Ramos (cell line): ENCODE results near the gene ZNF615.
"Not testable (repeated sequence)": the region's sequence is repeated elsewhere in the genome, so short reads cannot be mapped to it uniquely, and the experiment has no call there.

ENCODE experiments used
- in situ Hi-C: fragments of 300-500 bp; cut with MboI; formaldehyde crosslinking; loops from one replicate; pipeline ENCODE4 v1.14.3; 2022; ENCODE audit warnings: low sequenced_read_pairs; ENCODE audit not compliant: unreplicated experiment

Gene ZNF615

DNA sequence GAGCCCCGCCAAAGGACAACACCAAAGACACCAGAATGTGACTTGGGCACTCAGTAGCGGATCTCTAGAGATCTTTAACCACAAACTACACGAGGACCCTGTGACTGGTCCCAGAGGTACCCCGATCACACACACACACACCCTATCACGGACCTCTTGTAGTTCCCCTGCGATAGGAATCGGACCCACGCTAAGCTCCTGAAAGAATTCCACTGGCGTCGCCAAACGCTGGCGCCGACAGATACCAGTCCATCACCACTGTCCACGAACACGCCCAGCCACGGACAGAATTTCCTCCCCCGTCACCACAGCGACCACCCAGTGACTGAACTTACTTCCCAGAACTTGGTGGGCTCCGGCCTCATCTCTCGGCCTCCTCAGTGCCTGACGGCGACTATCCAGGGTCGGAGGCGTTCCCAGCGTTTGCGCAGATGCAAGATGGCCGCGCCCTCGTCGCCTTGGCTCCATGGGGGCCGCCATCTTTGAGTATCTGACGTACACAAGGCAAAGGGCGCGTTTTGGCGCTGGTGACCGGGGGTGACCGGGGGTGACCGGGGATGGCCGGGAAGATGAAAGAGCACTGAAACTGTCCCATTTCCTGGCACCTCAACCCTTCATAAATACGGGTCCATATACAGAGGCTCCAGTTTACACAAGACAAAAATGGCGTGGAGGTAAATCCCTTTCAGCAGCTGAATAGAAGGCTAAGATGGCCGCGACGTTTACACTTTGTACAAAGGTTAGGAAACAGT is at the start of gene ZNF615:
Gene ZNF615, minus strand, starts transcription at position 406 of the 752 bp plus-strand sequence. CDS start 4,500 bp downstream, outside the sequence.
- in situ Hi-C loops: no loop called here

DNA sequence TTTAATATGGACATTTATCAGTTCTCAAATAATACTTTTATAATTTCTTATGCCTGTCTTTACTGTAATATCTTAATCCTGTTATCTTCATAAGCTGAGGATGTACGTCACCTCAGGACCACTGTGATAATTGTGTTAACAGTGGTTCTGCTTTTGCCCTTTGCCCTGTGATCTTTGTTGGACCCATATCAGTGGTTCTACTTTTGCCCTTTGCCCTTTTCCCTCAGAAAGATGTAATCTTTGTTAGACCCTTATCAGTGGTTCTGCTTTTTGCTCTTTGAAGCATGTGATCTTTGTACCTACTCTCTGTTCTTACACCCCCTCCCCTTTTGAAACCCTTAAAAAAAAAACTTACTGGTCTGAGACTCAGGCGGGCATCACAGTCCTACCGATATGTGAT is 48.5 kb upstream of the ZNF615 start:
- in situ Hi-C loops: not testable (repeated sequence)

GRCh38 chr19:52051736-52052135 is 43.7 kb upstream of the ZNF615 start:
- in situ Hi-C loops: not testable (repeated sequence)

DNA sequence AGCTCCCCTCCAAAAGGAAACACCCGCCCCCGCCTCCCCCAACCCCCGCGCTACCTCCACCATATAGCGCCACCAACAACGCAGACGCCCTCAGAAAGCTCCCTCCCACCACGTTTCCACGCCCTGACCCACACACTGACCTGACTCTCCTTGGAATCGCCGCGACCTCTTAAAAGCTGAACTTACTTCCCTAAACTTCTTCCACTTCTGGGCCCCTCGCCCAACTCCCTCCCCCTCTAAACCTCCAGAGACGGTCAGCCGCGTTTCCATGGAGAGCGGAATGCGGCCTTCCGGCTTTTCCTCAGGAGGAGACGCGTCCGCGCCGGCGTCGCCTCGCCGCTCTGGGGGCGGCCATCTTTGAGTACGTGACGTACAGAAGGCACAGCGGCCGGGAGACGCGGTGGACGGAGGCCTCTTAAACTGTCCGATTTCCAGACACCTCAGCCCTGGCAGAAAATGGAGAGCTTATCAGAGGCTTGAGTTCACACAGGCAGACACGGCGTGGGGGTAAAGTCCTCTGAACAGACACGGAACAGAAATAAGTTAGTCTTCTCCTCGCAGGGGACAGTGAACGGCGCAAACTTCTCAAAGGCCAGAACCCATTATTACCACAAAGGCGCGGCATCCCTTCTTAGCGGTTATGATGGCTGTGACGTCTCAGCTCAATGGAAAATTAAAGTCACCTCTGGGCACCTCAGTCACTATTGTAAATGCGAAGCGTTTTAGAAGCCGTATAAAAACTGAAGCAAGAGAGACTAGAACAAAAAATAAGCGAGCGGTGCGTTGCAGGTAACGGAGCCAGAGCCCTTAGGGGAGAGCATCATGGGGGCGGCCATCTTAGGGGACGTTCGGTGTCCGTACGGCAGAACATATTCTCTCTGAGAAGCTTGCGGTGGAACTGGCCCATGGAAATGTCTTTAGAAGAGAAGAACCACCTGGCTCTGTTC is 40.8 kb upstream of the ZNF615 start, which contains the start of gene ZNF432:
Gene ZNF432, minus strand, starts transcription at position 284 of the 947 bp plus-strand sequence. CDS start 1,970 bp downstream, outside the sequence.
- in situ Hi-C loops: no loop called here

DNA sequence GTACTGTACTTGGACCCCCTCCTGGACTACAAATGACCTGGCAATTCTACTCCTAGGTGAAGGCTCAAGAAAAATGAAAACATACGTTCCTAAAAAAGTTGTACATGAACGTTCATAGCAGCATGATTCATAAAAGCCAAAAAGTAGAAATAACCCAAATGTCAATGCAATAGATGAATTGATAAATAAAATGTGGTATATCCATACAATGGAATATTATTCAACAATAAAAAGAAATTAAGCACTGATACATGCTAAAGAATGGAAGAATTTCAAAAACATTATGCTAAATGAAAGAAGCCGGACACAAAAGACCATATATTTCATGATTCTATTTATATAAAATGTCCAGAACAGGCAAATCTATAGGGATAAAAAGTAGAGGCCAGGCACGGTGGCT is 31.2 kb upstream of the ZNF615 start:
- in situ Hi-C loops: no loop called here

DNA sequence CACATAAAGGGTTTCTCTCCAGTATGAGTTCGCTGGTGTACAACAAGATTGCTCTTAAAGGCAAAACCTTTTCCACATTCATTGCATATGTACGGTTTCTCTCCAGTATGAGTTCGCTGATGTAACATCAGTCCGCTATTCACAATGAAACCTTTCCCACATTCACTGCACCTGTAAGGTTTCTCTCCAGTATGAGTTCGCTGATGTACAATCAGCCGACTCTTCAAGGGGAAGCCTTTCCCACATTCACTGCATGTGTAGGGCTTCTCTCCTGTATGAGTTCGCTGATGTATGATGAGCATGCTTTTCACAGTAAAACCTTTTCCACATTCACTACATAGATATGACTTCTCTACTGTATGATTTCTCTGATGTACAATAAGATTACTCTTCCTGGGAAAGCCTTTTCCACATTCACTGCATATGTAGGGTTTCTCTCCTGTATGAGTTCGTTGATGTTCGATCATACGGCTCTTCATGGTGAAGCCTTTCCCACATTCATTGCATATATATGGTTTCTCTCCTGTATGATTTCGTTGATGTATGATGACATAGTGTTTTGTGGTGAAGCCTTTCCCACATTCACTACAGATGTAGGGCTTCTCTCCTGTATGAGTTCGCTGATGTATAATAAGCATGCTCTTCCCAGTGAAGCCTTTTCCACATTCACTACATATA is 26.2 kb upstream of the ZNF615 start:
- in situ Hi-C loops: no loop called here

DNA sequence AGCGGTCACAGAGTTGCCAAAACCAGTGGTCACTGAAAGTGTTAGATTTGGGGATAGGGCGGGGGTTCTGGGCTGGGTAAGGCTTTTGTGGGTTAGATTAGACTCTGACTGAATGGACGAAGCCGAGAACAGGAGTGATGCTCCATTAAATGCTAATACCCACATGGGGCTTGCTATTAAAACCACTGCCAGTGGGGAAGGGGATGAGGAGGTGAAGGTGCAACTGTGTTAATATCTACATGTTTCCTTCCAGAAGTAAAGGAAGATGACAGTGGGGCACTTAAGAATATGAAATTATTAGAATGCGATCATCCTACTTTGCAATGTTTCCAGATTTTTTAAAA is 20.7 kb upstream of the ZNF615 start:
- in situ Hi-C loops: no loop called here

DNA sequence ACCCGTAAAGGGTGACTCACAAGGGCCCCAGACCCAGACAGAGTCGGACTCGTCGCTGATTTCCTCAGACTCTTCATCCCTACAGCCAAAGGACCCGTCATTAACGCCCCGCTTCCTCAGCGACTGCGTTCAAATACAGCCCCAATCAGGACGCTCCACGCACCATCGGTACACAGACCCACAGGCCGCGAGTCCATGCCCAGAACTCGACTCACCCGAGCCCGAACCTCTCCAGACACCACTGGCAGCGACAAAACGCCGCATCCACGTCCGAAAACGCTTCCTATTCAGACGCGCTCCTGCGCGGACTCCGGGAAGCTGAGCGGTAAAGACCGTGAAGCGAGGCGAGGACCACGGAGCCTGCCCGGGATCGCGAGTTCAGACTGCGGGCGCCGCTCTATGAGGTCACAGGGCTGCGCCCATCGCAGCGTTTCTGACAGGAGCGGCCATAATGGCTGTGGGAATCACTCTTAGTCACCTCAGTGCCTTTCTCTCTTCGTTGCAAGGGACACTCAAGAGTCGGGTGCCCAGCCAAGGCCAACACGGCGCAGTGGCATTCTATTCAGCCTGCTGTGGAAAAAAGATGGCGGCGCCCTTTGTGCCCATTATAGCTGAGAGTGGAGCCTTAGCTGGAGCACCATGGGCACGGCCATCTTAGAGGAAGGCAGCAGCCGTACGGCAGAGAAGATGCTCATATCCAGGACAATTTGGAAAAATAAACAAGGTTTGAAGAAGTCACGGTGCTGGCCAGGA is 20.2 kb upstream of the ZNF615 start, which contains the start of gene ZNF614:
Gene ZNF614, minus strand, starts transcription at position 353 of the 753 bp plus-strand sequence. CDS start 2,634 bp downstream, outside the sequence.
- in situ Hi-C loops: no loop called here

- in situ Hi-C loops: not testable (repeated sequence)
Measured at GRCh38 chr19:52026255-52026990, 18.4 kb upstream of the ZNF615 start.

DNA sequence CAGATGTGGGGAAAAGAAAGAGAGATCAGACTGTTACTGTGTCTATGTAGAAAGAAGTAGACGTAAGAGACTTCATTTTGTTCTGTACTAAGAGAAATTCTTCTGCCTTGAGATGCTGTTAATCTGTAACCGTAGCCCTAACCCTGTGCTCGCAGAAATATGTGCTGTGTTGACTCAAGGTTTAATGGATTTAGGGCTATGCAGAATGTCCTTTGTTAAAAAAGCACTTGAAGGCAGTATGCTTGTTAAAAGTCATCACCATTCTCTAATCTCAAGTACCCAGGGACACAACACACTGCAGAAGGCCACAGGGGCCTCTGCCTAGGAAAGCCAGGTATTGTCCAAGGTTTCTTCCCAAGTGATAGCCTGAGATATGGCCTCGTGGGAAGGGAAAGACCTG is 16.5 kb upstream of the ZNF615 start:
- in situ Hi-C loops: not testable (repeated sequence)

DNA sequence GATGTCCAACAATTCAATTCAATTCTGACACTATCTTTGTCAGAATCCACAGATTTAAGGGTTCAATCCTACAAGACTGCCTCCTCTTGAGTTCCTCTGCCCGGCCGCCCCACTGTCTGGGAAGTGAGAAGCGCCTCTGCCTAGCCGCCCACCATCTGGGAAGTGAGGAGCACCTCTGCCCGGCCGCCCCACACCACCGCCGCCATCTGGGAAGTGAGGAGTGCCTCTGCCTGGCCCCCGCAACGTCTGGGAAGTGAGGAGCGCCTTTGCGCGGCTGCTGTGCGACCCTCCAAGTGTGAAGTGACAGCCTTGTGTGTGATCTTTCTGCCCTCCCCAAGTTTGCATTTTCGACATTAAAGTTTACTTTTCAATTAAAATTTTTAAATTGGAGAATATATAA is 14.2 kb upstream of the ZNF615 start:
- in situ Hi-C loops: no loop called here

DNA sequence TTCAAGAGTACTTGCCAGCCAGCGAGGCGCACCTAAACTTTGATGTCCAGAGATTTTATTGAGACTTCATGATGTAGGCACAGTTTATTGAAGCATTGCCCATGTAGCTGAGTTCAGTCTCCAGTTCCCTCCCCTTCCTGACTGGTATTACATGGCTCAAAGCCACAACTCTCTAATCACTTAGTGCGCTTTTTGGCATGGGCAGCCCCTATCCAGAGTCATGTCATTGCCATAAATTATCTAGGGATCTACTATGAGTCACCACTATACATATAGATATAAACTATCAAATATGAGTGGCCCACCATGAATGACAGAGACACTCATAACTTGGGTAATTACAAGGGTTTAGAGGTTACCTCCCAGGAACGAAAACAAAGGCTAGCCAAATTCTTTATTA is 12.5 kb upstream of the ZNF615 start:
- in situ Hi-C loops: no loop called here

DNA sequence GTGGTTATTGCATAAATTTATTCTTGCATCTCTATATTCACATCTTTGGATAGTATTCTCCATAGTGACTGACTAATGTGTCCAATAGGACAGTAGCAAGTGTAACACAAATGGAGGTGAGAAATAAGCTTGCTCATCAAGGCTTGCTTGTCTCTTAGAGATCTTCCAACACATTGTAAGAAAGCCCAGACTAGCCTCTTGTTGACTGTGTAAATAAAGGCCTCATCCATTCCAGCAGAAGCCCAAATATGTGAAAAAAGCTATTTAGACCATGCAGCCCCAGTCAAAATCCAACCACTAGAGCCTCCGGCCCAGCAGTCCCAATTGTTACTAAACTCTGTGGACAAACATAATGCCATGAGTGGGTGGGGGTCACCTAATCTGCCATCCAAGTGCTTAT is 2.7 kb upstream of the ZNF615 start:
- in situ Hi-C loops: no loop called here

DNA sequence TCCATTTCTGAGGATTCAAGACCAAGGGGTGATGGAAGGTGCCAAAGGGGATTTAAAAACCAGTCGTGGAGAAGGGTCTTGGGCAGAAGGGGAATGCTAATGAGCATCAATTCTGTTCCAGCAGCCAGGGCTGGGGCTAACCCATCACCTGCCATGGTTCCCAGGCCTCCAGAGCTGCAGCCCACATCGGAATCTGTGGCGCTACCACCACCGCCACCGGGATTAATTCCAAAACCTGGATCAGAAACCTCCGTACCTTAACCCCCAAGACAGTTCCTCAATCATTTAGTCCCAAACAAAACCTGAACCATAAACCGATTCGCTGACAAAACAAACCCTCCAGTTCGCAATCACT is 583 bp downstream of the ZNF615 start:
- in situ Hi-C loops: no loop called here

- in situ Hi-C loops: no loop called here
Measured at GRCh38 chr19:51994048-51994644, 13.9 kb downstream of the ZNF615 start.

- in situ Hi-C loops: no loop called here
Measured at GRCh38 chr19:51993422-51993821, 14.6 kb downstream of the ZNF615 start.

GRCh38 chr19:51986309-51987291 is 21.4 kb downstream of the ZNF615 start, which contains the start of gene ZNF350:
Gene ZNF350 (minus strand): TSS chr19:51986840. CDS start chr19:51974360, 12,480 bp downstream.
- in situ Hi-C loops: no loop called here

GRCh38 chr19:51983361-51983760 is 24.6 kb downstream of the ZNF615 start:
- in situ Hi-C loops: no loop called here
